B cell (primary cell): ENCODE measurements around the gene SLC12A7. TPM values are rescaled to one million over a fixed set of nuclear protein-coding genes. Genes with fewer than 3 reads are reported as not detected.

ENCODE experiments used
- ATAC-seq: fragments of 200-7000 bp; cut with Tn5 transposase; one replicate; pipeline ENCODE4 v1.10.0; 2021; ENCODE audit warnings: low read depth, mild to moderate bottlenecking, moderate number of reproducible peaks, moderate library complexity
- CTCF ChIA-PET: fragments of 350-600 bp; sonication (Branson Sonifier 250); formaldehyde crosslinking; loops from one replicate; lab custom pipeline; 2021; ENCODE audit warnings: antibody characterized with exemption, inconsistent platforms; lab: Charles Lee
- POLR2A ChIA-PET: fragments of 350-600 bp; sonication (Branson Sonifier 250); formaldehyde crosslinking; loops from one replicate; lab custom pipeline; 2021; ENCODE audit warnings: antibody characterized with exemption; lab: Charles Lee
- DNase-seq: peaks from one replicate; pipeline ENCODE4 v3.0.0; 2013
- H2AFZ ChIP-seq: 2 replicates; pipeline ENCODE4 v1.6.1; 2012; ENCODE audit warnings: mild to moderate bottlenecking, low read depth, low read length; ENCODE audit not compliant: insufficient read depth, poor library complexity, severe bottlenecking
- H3K27ac ChIP-seq, 2 donors: 1 replicate in 1 of 2; 2 replicates in 1 of 2; pipeline ENCODE4 v1.5.1; 2012 to 2013; ENCODE audit warnings: low read length in 2 of 2, mild to moderate bottlenecking in 2 of 2, moderate library complexity in 1 of 2
- H3K27me3 ChIP-seq, 4 experiments: fragments of 200-600 bp in 1 of 4; sonication (generic) in 1 of 4; replicated peaks in 1 of 4; 1 replicate in 2 of 4; 2 replicates in 2 of 4; pipeline versions ENCODE4 v1.6.1 to v1.7.0; 2013 to 2016; ENCODE audit warnings: low read length in 3 of 4, mild to moderate bottlenecking in 2 of 4, mixed read lengths in 1 of 4, moderate library complexity in 1 of 4; ENCODE audit not compliant: insufficient read depth in 4 of 4, control insufficient read depth in 3 of 4; ENCODE audit errors: control extremely low read depth in 1 of 4
- H3K36me3 ChIP-seq, 2 experiments: replicated peaks in 1 of 2; 1 replicate in 1 of 2; 2 replicates in 1 of 2; pipeline versions ENCODE4 v1.6.1 to v1.7.1; 2013; ENCODE audit warnings: low read length in 1 of 2; ENCODE audit not compliant: insufficient read depth in 2 of 2, control insufficient read depth in 1 of 2; ENCODE audit errors: control extremely low read depth in 1 of 2, extremely low read depth in 1 of 2
- H3K4me1 ChIP-seq, 2 donors: fragments of 200-600 bp in 1 of 2; sonication (generic) in 1 of 2; 1 replicate in 1 of 2; 2 replicates in 1 of 2; pipeline versions ENCODE4 v1.5.1 to v1.6.1; 2013 to 2017; ENCODE audit warnings: low read length in 2 of 2; ENCODE audit not compliant: control insufficient read depth in 2 of 2, insufficient read depth in 2 of 2
- H3K4me2 ChIP-seq: replicated peaks from 2 replicates; pipeline ENCODE3; 2012; ENCODE audit warnings: mild to moderate bottlenecking, low read depth, low read length; ENCODE audit not compliant: poor library complexity, severe bottlenecking
- H3K4me3 ChIP-seq, 5 experiments: fragments of 200-600 bp in 1 of 5; sonication (generic) in 1 of 5; 1 replicate in 3 of 5; 2 replicates in 2 of 5; pipeline versions ENCODE4 v1.5.1 to v1.7.0; 2011 to 2016; ENCODE audit warnings: low read length in 4 of 5, mild to moderate bottlenecking in 4 of 5, low read depth in 2 of 5, control low read depth in 1 of 5, moderate library complexity in 1 of 5; ENCODE audit not compliant: insufficient read depth in 1 of 5; ENCODE audit errors: control extremely low read depth in 1 of 5, extremely low read depth in 1 of 5
- H3K79me2 ChIP-seq: fragments of 200-600 bp; sonication (generic); one replicate; pipeline ENCODE4 v1.6.0; 2016; ENCODE audit warnings: low read length; ENCODE audit not compliant: control insufficient read depth, insufficient read depth
- H3K9ac ChIP-seq: fragments of 200-600 bp; sonication (generic); 2 replicates; pipeline ENCODE4 v1.6.1; 2017; ENCODE audit warnings: mild to moderate bottlenecking, low read length, moderate library complexity
- H3K9me3 ChIP-seq, 3 donors: one replicate each; pipeline versions ENCODE4 v1.6.1 to v1.7.1; 2013; ENCODE audit warnings: low read length in 2 of 3; ENCODE audit not compliant: control insufficient read depth in 2 of 3, insufficient read depth in 1 of 3; ENCODE audit errors: control extremely low read depth in 1 of 3
- H4K20me1 ChIP-seq: 2 replicates; pipeline ENCODE4 v1.6.0; 2012; ENCODE audit warnings: mild to moderate bottlenecking, low read length; ENCODE audit not compliant: insufficient read depth, control insufficient read depth, poor library complexity, severe bottlenecking
- H3K27ac Mint-ChIP-seq: one replicate; pipeline ENCODE4 v1.8.0; 2021; ENCODE audit warnings: mixed read lengths
- H3K27me3 Mint-ChIP-seq: one replicate; pipeline ENCODE4 v1.8.0; 2021; ENCODE audit warnings: mixed read lengths
- H3K4me1 Mint-ChIP-seq: one replicate; pipeline ENCODE4 v1.8.0; 2021; ENCODE audit warnings: mixed read lengths
- H3K4me3 Mint-ChIP-seq: one replicate; pipeline ENCODE4 v1.8.0; 2021; ENCODE audit warnings: mixed read lengths
- H3K9me3 Mint-ChIP-seq: one replicate; pipeline ENCODE4 v1.8.0; 2022; ENCODE audit warnings: mixed read lengths; ENCODE audit not compliant: insufficient read depth
- EZH2 ChIP-seq: IDR thresholded peaks from 2 replicates; pipeline ENCODE4 v1.6.1; 2012; ENCODE audit warnings: borderline replicate concordance, low read depth, mild to moderate bottlenecking, moderate library complexity, low read length; ENCODE audit not compliant: insufficient read depth, poor library complexity, severe bottlenecking
- WGBS: methylation state at CpG from one replicate; pipeline ENCODE4 v1.1.5; 2013; ENCODE audit warnings: missing lambda C conversion rate; ENCODE audit not compliant: insufficient coverage; 5-methylcytosine and 5-hydroxymethylcytosine counted together
- intact Hi-C: fragments of 100-400 bp; cut with micrococcal nuclease; formaldehyde crosslinking; loops from one replicate; pipeline ENCODE4 v1.10.0; 2022
- polyA plus RNA-seq: library from polyadenylated mRNA; depleted of rRNA; stranded (reverse); fragments of >200 nt; gene quantifications from 2 replicates; pipeline ENCODE4 v1.2.3, GENCODE V29; 2012
- total RNA-seq, 2 donors: library from RNA; stranded (reverse); fragments of 120-200 nt in 1 of 2; gene quantifications; 1 replicate in 1 of 2; 2 replicates in 1 of 2; pipeline versions ENCODE4 v1.2.3 to v1.2.4, GENCODE V29; 2013 to 2022
- TF ChIP-seq, protein P1 (sequence below): fragments of 200-600 bp; IDR thresholded peaks from one replicate; pipeline ENCODE4 v1.8.0; 2022; ENCODE audit warnings: antibody characterized with exemption, mild to moderate bottlenecking

Gene SLC12A7
- total and polyA plus RNA-seq, 2 donors (not counting 1 experiment from before 2014, with no cell fraction given) = 25.5 to 34.4 TPM

DNA sequence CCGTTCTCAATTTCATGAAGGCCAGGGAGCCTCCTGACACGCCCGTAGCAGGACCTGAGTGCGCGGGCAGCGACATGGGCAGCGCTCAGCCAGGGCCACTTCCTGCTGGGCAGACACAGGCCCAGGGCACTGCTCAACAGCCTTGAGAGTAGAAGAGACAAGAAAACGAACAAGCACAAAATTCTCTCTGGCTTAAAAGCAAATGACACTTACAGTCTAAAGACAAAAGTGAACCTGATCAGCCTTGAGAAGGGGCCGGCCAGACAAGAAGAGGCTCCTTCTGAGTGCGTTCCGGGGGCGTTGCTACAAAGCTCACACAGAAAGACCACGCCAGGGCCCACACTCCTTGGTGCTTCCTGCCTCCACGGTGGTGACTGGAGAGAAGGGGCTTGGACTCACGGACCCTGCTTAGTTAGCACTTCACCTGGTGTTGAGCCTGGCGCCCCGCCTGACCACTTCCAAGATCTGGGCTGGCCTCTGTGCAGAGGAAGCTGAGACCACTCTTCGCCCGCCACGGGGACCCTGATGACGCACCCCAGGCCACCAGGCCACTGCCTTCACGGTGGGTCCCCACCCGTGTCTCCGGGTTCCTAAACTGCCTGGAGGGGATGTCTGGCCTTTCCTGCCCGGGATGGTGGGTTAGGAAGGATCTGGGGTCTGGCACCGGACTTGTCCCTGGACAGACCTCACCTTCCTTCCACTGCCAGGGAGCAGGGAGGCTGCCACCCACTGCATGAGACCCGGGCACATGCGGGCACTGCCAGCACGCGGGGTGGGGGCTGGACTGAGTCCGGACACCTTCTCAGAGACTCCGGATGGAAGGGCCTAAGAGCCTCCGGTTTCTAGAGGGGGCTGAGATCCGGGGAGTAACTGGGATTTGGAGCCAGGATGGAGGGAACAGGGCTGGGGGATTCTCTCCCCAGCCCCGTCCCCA lies 1.3 kb downstream of the SLC12A7 start:
- peak overlapping the region in 1 of 2 donors; percentile 68 for H3K27ac ChIP-seq
- Mint-ChIP-seq H3K4me3 (peak overlapping the region; percentile 89), H3K9me3 (no peaks in the 10 kb centered on the region), H3K4me1 (peaks cover 47% of the 10 kb centered on the region), H3K27me3 (no peaks in the 10 kb centered on the region), H3K27ac (peak overlapping the region; percentile 71)
- H3K36me3 ChIP-seq = no peaks in the 10 kb centered on the region
- DNase-seq = no peak
- POLR2A ChIA-PET = no interaction called here
- peaks cover 26 to 44% of the 10 kb centered on the region in 2 donors for H3K4me1 ChIP-seq
- peak overlapping the region; percentile 8 to 78 (median 73) for H3K4me3 ChIP-seq
- H3K4me2 ChIP-seq = peak overlapping the region; percentile 99
- no peak for TF ChIP-seq EZH2
- TF ChIP-seq, protein P1, sequence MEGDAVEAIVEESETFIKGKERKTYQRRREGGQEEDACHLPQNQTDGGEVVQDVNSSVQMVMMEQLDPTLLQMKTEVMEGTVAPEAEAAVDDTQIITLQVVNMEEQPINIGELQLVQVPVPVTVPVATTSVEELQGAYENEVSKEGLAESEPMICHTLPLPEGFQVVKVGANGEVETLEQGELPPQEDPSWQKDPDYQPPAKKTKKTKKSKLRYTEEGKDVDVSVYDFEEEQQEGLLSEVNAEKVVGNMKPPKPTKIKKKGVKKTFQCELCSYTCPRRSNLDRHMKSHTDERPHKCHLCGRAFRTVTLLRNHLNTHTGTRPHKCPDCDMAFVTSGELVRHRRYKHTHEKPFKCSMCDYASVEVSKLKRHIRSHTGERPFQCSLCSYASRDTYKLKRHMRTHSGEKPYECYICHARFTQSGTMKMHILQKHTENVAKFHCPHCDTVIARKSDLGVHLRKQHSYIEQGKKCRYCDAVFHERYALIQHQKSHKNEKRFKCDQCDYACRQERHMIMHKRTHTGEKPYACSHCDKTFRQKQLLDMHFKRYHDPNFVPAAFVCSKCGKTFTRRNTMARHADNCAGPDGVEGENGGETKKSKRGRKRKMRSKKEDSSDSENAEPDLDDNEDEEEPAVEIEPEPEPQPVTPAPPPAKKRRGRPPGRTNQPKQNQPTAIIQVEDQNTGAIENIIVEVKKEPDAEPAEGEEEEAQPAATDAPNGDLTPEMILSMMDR = no peak
- intact Hi-C loops = no loop called here
- H3K27me3 ChIP-seq = peaks cover 0 to 7% (median 0%) of the 10 kb centered on the region in 4 experiments
- 38% methylated on average over 30 of the region's 35 CpGs for WGBS
- H2AFZ ChIP-seq = peak overlapping the region; percentile 65
- peak overlapping the region; percentile 79 for H3K9ac ChIP-seq
- CTCF ChIA-PET = interaction anchor here (1.0 to 2.7 kb wide), 2 partner anchors 23 to 187 kb away, joined by 3 to 6 read pairs; no protein-coding TSS in a partner anchor
- no peak for ATAC-seq
- no peaks in the 10 kb centered on the region for H3K9me3 ChIP-seq
- H3K79me2 ChIP-seq = peaks cover 26% of the 10 kb centered on the region
- H4K20me1 ChIP-seq = peaks cover 29% of the 10 kb centered on the region
